ENCODE data around the gene BRD1.
"Not testable (repeated sequence)": the region's sequence is repeated elsewhere in the genome, so short reads cannot be mapped to it uniquely, and the experiment has no call there.

BRD1 gene

GRCh38 chr22:49823289-49824045, 4.2 kb downstream of the BRD1 start:
- DNase-seq (ENCODE audit: low read depth, low spot score): no peak
- no peak overlapping the region for H3K4me3 ChIP-seq (ENCODE audit: low read depth, low read length)
- POLR2A ChIA-PET: no interaction called here
- TF ChIP-seq CTCF (IDR thresholded peaks at IDR 0.05; ENCODE audit: insufficient read depth, low read length, missing control alignments): no peak
- CTCF ChIA-PET: no interaction called here

GRCh38 chr22:49821741-49822140, 5.9 kb downstream of the BRD1 start:
- DNase-seq (ENCODE audit: low read depth, low spot score); H3K4me3 ChIP-seq (ENCODE audit: low read depth, low read length): not testable (repeated sequence)
- ChIA-PET POLR2A (interaction anchor here (0.7 to 1.2 kb wide), 2 partner anchors 10 to 49 kb away, joined by 3 read pairs; no protein-coding TSS in a partner anchor), CTCF (interaction anchor here (1.6 to 2.0 kb wide), 2 partner anchors 10 to 23 kb away, joined by 4 to 8 read pairs; no protein-coding TSS in a partner anchor)

- ChIA-PET POLR2A (interaction anchor here (0.6 to 1.2 kb wide), 3 partner anchors 9 to 809 kb away, joined by 3 read pairs; no protein-coding TSS in a partner anchor), CTCF (interaction anchor here (1.1 to 2.0 kb wide), 3 partner anchors 9 to 22 kb away, joined by 3 to 8 read pairs (median 4); no protein-coding TSS in a partner anchor)
- no peak overlapping the region for H3K4me3 ChIP-seq (ENCODE audit: low read depth, low read length)
- no peak for DNase-seq (ENCODE audit: low read depth, low spot score)
- no peak for TF ChIP-seq CTCF (IDR thresholded peaks at IDR 0.05; ENCODE audit: insufficient read depth, low read length, missing control alignments)
These were observed 6.7 kb downstream of the BRD1 start for GRCh38 chr22:49820984-49821383.

DNA sequence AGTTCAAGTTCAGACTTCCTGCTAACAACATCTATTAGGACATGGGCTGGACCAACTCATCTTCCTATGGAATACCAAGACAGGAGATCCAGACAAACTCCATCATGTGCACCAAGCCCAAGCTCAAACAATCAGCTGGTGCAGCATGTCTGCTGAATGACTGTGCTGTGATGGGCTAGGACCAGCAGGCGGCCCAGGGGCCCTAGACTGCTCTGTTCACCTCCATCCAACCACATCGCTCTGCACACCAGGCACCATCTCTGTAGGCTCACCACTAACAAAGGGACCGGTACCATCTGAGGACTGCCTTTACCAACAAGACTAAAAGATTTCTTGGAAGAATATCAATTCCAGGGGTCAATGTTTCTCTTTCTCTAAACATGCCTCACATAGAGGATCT, 10.3 kb downstream of the BRD1 start:
- ChIA-PET POLR2A (interaction anchor here (0.8 kb wide), 2 partner anchors 8 to 9 kb away, joined by 3 read pairs; no protein-coding TSS in a partner anchor), CTCF (no interaction called here)
- no peak for TF ChIP-seq CTCF (IDR thresholded peaks at IDR 0.05; ENCODE audit: insufficient read depth, low read length, missing control alignments)
- no peak overlapping the region for H3K4me3 ChIP-seq (ENCODE audit: low read depth, low read length)
- no peak for DNase-seq (ENCODE audit: low read depth, low spot score)

- no peak overlapping the region for H3K4me3 ChIP-seq (ENCODE audit: low read depth, low read length)
- CTCF ChIA-PET: no interaction called here
- DNase-seq (ENCODE audit: low read depth, low spot score): no peak
- POLR2A ChIA-PET: no interaction called here
- no peak for TF ChIP-seq CTCF (IDR thresholded peaks at IDR 0.05; ENCODE audit: insufficient read depth, low read length, missing control alignments)
These were observed 12.0 kb downstream of the BRD1 start for GRCh38 chr22:49815641-49816091.

GRCh38 chr22:49814856-49815255, 12.8 kb downstream of the BRD1 start:
- no peak for TF ChIP-seq CTCF (IDR thresholded peaks at IDR 0.05; ENCODE audit: insufficient read depth, low read length, missing control alignments)
- no peak overlapping the region for H3K4me3 ChIP-seq (ENCODE audit: low read depth, low read length)
- no peak for DNase-seq (ENCODE audit: low read depth, low spot score)
- ChIA-PET CTCF (no interaction called here), POLR2A (no interaction called here)
